Loucy (cell line): ENCODE data around the gene RAD52.
A peak's percentile ranks its signal among the peaks of the same experiment; 100 is the strongest.

Experiments used
- H2AFZ ChIP-seq: fragments of 200-600 bp; sonication (generic); 2 replicates; pipeline ENCODE4 v1.6.0; 2016; ENCODE audit warnings: antibody characterized with exemption, mild to moderate bottlenecking, low read length, moderate library complexity
- H3F3A ChIP-seq: fragments of 200-600 bp; 2 replicates; pipeline ENCODE4 v1.6.0; 2016; ENCODE audit warnings: antibody characterized with exemption, low read depth, mild to moderate bottlenecking
- H3K27me3 ChIP-seq: fragments of 200-600 bp; sonication (generic); 2 replicates; pipeline ENCODE4 v1.6.1; 2014; ENCODE audit warnings: low read length, mild to moderate bottlenecking; ENCODE audit not compliant: insufficient read depth, poor library complexity, severe bottlenecking
- H3K36me3 ChIP-seq: fragments of 200-600 bp; sonication (generic); 2 replicates; pipeline ENCODE4 v1.6.1; 2016; ENCODE audit warnings: low read length; ENCODE audit not compliant: insufficient read depth
- H3K4me1 ChIP-seq: fragments of 200-600 bp; sonication (generic); 2 replicates; pipeline ENCODE4 v1.5.1; 2014; ENCODE audit warnings: low read length, mild to moderate bottlenecking; ENCODE audit not compliant: insufficient read depth, poor library complexity, severe bottlenecking
- H3K4me2 ChIP-seq: fragments of 200-600 bp; sonication (generic); 2 replicates; pipeline ENCODE4 v1.6.0; 2014; ENCODE audit warnings: antibody characterized with exemption, low read length, low read depth, mild to moderate bottlenecking; ENCODE audit not compliant: poor library complexity, severe bottlenecking
- H3K4me3 ChIP-seq: fragments of 200-600 bp; sonication (generic); 2 replicates; pipeline ENCODE4 v1.5.1; 2014; ENCODE audit warnings: low read length, mild to moderate bottlenecking, mixed read lengths; ENCODE audit not compliant: poor library complexity, severe bottlenecking
- H3K79me2 ChIP-seq: fragments of 200-600 bp; sonication (generic); 2 replicates; pipeline ENCODE4 v1.6.1; 2014; ENCODE audit warnings: low read length; ENCODE audit not compliant: insufficient read depth
- H3K9ac ChIP-seq: fragments of 200-600 bp; sonication (generic); 2 replicates; pipeline ENCODE4 v1.6.0; 2014; ENCODE audit warnings: mild to moderate bottlenecking, low read depth, low read length, moderate library complexity; ENCODE audit not compliant: poor library complexity, severe bottlenecking
- H3K9me2 ChIP-seq: fragments of 200-600 bp; sonication (generic); replicated peaks from 2 replicates; pipeline ENCODE4 v1.6.1; 2016; ENCODE audit warnings: low read depth, low read length, mixed read lengths
- H3K9me3 ChIP-seq: fragments of 200-600 bp; sonication (generic); 2 replicates; pipeline ENCODE4 v1.6.1; 2014; ENCODE audit warnings: mild to moderate bottlenecking, antibody characterized with exemption, low read length, low read depth; ENCODE audit not compliant: insufficient read depth
- H4K20me1 ChIP-seq: fragments of 200-600 bp; sonication (generic); 2 replicates; pipeline ENCODE4 v1.6.0; 2014; ENCODE audit warnings: antibody characterized with exemption, low read length, mild to moderate bottlenecking; ENCODE audit not compliant: insufficient read depth, poor library complexity, severe bottlenecking
- CTCF ChIP-seq: fragments of 200-600 bp; sonication (generic); conservative IDR thresholded peaks from 2 replicates; pipeline ENCODE4 v1.5.1; 2014; ENCODE audit warnings: mild to moderate bottlenecking, antibody characterized with exemption, low read length
- EZH2phosphoT487 ChIP-seq: fragments of 200-600 bp; IDR thresholded peaks from 2 replicates; pipeline ENCODE4 v1.6.1; 2018; ENCODE audit warnings: antibody characterized with exemption, mild to moderate bottlenecking, moderate library complexity, borderline replicate concordance

Gene RAD52

DNA sequence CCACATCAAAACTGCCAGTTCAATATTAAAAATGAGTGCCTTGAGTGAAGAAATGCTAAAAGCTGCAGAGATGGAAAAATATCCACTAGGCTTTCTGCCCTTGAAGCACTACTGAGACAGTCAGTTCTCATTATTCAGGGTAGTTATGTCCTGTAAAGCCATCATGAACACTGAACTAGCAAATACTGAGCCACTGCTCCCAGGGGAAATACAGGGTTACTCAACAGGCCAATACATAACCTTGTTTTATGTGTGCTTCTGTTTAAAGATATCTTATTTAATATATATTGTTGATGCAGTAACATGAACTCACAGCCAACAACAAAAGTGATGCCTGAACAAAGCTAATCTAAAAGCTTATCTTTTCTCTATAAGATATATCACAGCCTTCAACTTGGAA, 3.3 kb downstream of the RAD52 start:
- H3K27me3 ChIP-seq, result no peaks in the 10 kb centered on the region
- peak overlapping the region; percentile 28 for H3K9ac ChIP-seq
- no peaks in the 10 kb centered on the region for H3K9me3 ChIP-seq
- no peaks in the 10 kb centered on the region for H3F3A ChIP-seq
- no peak for TF ChIP-seq CTCF
- TF ChIP-seq EZH2phosphoT487, result no peak
- H3K79me2 ChIP-seq, result peaks cover 31% of the 10 kb centered on the region
- H3K9me2 ChIP-seq, result no peaks in the 10 kb centered on the region
- H3K4me1 ChIP-seq, result peaks cover 13% of the 10 kb centered on the region
- no peak overlapping the region for H3K4me3 ChIP-seq
- H2AFZ ChIP-seq, result no peak overlapping the region
- no peaks in the 10 kb centered on the region for H3K36me3 ChIP-seq
- no peaks in the 10 kb centered on the region for H4K20me1 ChIP-seq
- peak overlapping the region; percentile 19 for H3K4me2 ChIP-seq

- Histone ChIP-seq H3K9me3 (no peaks in the 10 kb centered on the region), H3K9me2 (no peaks in the 10 kb centered on the region), H3K4me1 (peaks cover 13% of the 10 kb centered on the region), H3K36me3 (no peaks in the 10 kb centered on the region), H3K27me3 (no peaks in the 10 kb centered on the region), H3F3A (no peaks in the 10 kb centered on the region), H3K4me2 (no peak overlapping the region), H2AFZ (no peak overlapping the region), H3K79me2 (peaks cover 31% of the 10 kb centered on the region), H4K20me1 (no peaks in the 10 kb centered on the region), H3K9ac (peak overlapping the region; percentile 2), H3K4me3 (no peak overlapping the region)
- TF ChIP-seq CTCF (no peak), EZH2phosphoT487 (no peak)
These were observed 5.3 kb downstream of the RAD52 start for GRCh38 chr12:944211-944610.

DNA sequence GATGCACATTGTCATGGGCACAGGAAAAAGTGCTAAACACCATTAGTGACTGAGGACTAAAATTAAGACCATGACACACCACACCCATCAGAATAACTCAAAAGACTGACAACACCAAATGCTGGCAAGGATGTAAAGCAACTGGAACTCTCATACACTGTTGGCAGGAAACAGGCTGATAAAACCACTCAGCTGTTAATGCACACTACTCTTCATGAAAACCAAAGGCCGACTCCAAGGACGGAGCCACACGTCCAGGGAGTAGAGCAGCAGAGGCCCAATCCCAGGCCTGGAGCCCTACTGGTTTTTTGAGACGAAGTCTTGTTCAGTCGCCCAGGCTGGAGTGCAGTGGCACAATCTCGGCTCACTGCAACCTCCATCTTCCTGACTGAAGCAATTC, 6.4 kb downstream of the RAD52 start:
- Histone ChIP-seq H4K20me1 (no peaks in the 10 kb centered on the region), H3K9ac (no peak overlapping the region), H3K27me3 (no peaks in the 10 kb centered on the region), H3F3A (no peaks in the 10 kb centered on the region), H3K79me2 (peaks cover 19% of the 10 kb centered on the region), H3K4me1 (peaks cover 13% of the 10 kb centered on the region), H3K36me3 (no peaks in the 10 kb centered on the region), H3K9me3 (no peaks in the 10 kb centered on the region), H3K4me3 (no peak overlapping the region), H2AFZ (no peak overlapping the region), H3K4me2 (no peak overlapping the region), H3K9me2 (no peaks in the 10 kb centered on the region)
- TF ChIP-seq CTCF (no peak), EZH2phosphoT487 (no peak)
